AG04450 (cell line): Measurements from ENCODE around the gene DESI1. TPM values are rescaled to one million over a fixed set of nuclear protein-coding genes. Genes with fewer than 3 reads are reported as not detected.
"Not testable (repeated sequence)": the region's sequence is repeated elsewhere in the genome, so short reads cannot be mapped to it uniquely, and the experiment has no call there.

ENCODE experiments used
- CTCF ChIA-PET: fragments of 300-600, 350-600 bp; formaldehyde crosslinking; extraction: SDS; loops from one replicate; lab custom pipeline; 2022; ENCODE audit warnings: antibody characterized with exemption, inconsistent platforms; lab: Charles Lee
- POLR2A ChIA-PET: fragments of 350-600 bp; formaldehyde crosslinking; extraction: SDS; loops from one replicate; lab custom pipeline; 2021; ENCODE audit warnings: antibody characterized with exemption, inconsistent platforms; lab: Yijun Ruan, JAX
- DNase-seq: peaks from one replicate; pipeline ENCODE4 v3.0.0-alpha.2; 2011; ENCODE audit warnings: low read depth, low spot score
- H3K27ac ChIP-seq: one replicate; pipeline ENCODE4 v1.5.1; 2012; ENCODE audit warnings: low read depth, low read length, control low read depth
- H3K27me3 ChIP-seq: one replicate; pipeline ENCODE4 v1.6.0; 2012; ENCODE audit warnings: low read length; ENCODE audit not compliant: control insufficient read depth, insufficient read depth
- H3K4me3 ChIP-seq: 2 replicates; pipeline ENCODE4 v1.5.1; 2011; ENCODE audit warnings: mild to moderate bottlenecking, low read depth, low read length, control low read depth
- H3K9me3 ChIP-seq: 2 replicates; pipeline ENCODE4 v1.5.1; 2012; ENCODE audit warnings: low read length; ENCODE audit not compliant: control insufficient read depth, insufficient read depth
- CTCF ChIP-seq: IDR thresholded peaks from 2 replicates; pipeline ENCODE4 v1.5.1; 2011; ENCODE audit warnings: low read depth, low read length, control low read depth, inconsistent platforms
- polyA plus RNA-seq: library from polyadenylated mRNA; depleted of rRNA; stranded (reverse); fragments of >200 nt; gene quantifications from 2 replicates; pipeline ENCODE4 v1.2.3, GENCODE V29; 2011

The DESI1 gene
- polyA plus RNA-seq, 1 experiment, result 22.3 TPM

- no peak for TF ChIP-seq CTCF
These were observed 45.3 kb downstream of the DESI1 start for GRCh38 chr22:41575533-41575932.

GRCh38 chr22:41574847-41575381 is 45.9 kb downstream of the DESI1 start:
- POLR2A ChIA-PET, result interaction anchor here (1.7 kb wide), 1 partner anchor 15 kb away, joined by 8 read pairs; the partner anchor contains the start of gene PMM1
- CTCF ChIA-PET, result interaction anchor here (1.1 kb wide), 1 partner anchor 31 kb away, joined by 5 read pairs; the partner anchor contains the start of gene POLR3H
- no peak overlapping the region for H3K27ac ChIP-seq
- H3K27me3 ChIP-seq, result no peaks in the 10 kb centered on the region
- no peak for DNase-seq
- no peak for TF ChIP-seq CTCF
- H3K4me3 ChIP-seq, result no peak overlapping the region
- H3K9me3 ChIP-seq, result no peaks in the 10 kb centered on the region; the same call in 1 of the 2 replicates

More at GRCh38 chr22:41575533-41575932, 45.3 kb downstream of the DESI1 start:
- POLR2A ChIA-PET, result interaction anchor here (0.5 to 1.7 kb wide), 3 partner anchors 14 to 127 kb away, joined by 3 to 8 read pairs (median 5); partner anchors contain the start of gene PMM1
- Histone ChIP-seq H3K4me3 (no peak overlapping the region), H3K27ac (no peak overlapping the region), H3K27me3 (no peaks in the 10 kb centered on the region), H3K9me3 (no peaks in the 10 kb centered on the region; the same call in 1 of the 2 replicates)
- CTCF ChIA-PET, result no interaction called here
- no peak for DNase-seq

GRCh38 chr22:41573677-41574076 is 47.2 kb downstream of the DESI1 start:
- CTCF ChIA-PET, result interaction anchor here (1.1 kb wide), 1 partner anchor 23 kb away, joined by 3 read pairs; no protein-coding TSS in a partner anchor
- no peaks in the 10 kb centered on the region for H3K27me3 ChIP-seq
- no peak for DNase-seq
- POLR2A ChIA-PET, result no interaction called here
- no peak overlapping the region for H3K4me3 ChIP-seq
- no peak overlapping the region for H3K27ac ChIP-seq
- H3K9me3 ChIP-seq, result no peaks in the 10 kb centered on the region; the same call in 1 of the 2 replicates
- TF ChIP-seq CTCF, result no peak

- not testable (repeated sequence) for H3K9me3 ChIP-seq, DNase-seq, H3K4me3 ChIP-seq, H3K27ac ChIP-seq, H3K27me3 ChIP-seq
- ChIA-PET POLR2A (interaction anchor here (0.7 kb wide), 2 partner anchors 15 to 45 kb away, joined by 3 to 7 read pairs; no protein-coding TSS in a partner anchor), CTCF (interaction anchor here (0.7 kb wide), 1 partner anchor 25 kb away, joined by 6 read pairs; no protein-coding TSS in a partner anchor)
These were observed 48.5 kb downstream of the DESI1 start for GRCh38 chr22:41572305-41572704.

- no peak for TF ChIP-seq CTCF
- no peaks in the 10 kb centered on the region for H3K27me3 ChIP-seq
- CTCF ChIA-PET, result interaction anchor here (0.7 to 0.9 kb wide), 2 partner anchors 39 to 45 kb away, joined by 3 read pairs; no protein-coding TSS in a partner anchor
- H3K4me3 ChIP-seq, result no peak overlapping the region
- no peaks in the 10 kb centered on the region; the same call in 1 of the 2 replicates for H3K9me3 ChIP-seq
- POLR2A ChIA-PET, result interaction anchor here (1.1 kb wide), 1 partner anchor 18 kb away, joined by 3 read pairs; the partner anchor contains the start of gene PMM1
- no peak for DNase-seq
- H3K27ac ChIP-seq, result no peak overlapping the region
These were observed 49.1 kb downstream of the DESI1 start for GRCh38 chr22:41571786-41572185.
